Kidney (tissue), 14 donors: ENCODE data around the gene KIF25. TPM values are rescaled to one million over a fixed set of nuclear protein-coding genes. Genes with fewer than 3 reads are reported as not detected.

Experiments used
- DNase-seq, 5 donors: peaks; one replicate each; pipeline ENCODE4 v3.0.0-alpha.2; 2013 to 2020
- FAIRE-seq: peaks from 2 replicates; lab custom pipeline; 2012; peaks lifted over from hg19 to GRCh38; lab: Jason Lieb, UNC
- H3K27ac ChIP-seq, 2 donors: one replicate each; pipeline ENCODE4 v1.7.0; 2013; ENCODE audit warnings: low read depth in 2 of 2, low read length in 2 of 2, inconsistent platforms in 1 of 2
- H3K27me3 ChIP-seq: one replicate; pipeline ENCODE4 v1.7.1; 2013; ENCODE audit warnings: low read length, inconsistent platforms; ENCODE audit not compliant: control insufficient read depth, insufficient read depth
- H3K36me3 ChIP-seq, 3 donors: one replicate each; pipeline versions ENCODE4 v1.7.0 to v1.7.1; 2013; ENCODE audit warnings: low read length in 3 of 3, control low read depth in 1 of 3, inconsistent platforms in 1 of 3; ENCODE audit not compliant: insufficient read depth in 3 of 3, control insufficient read depth in 2 of 3
- H3K4me1 ChIP-seq, 3 donors: one replicate each; pipeline versions ENCODE4 v1.7.0 to v1.7.1; 2013; ENCODE audit warnings: low read length in 3 of 3, inconsistent platforms in 1 of 3, low read depth in 1 of 3; ENCODE audit not compliant: control insufficient read depth in 2 of 3, insufficient read depth in 2 of 3
- H3K4me3 ChIP-seq, 3 donors: one replicate each; pipeline versions ENCODE4 v1.7.0 to v1.8.1; 2013; ENCODE audit warnings: low read length in 3 of 3, control low read depth in 1 of 3, inconsistent platforms in 1 of 3
- H3K9ac ChIP-seq, 3 donors: one replicate each; pipeline versions ENCODE4 v1.7.0 to v1.7.1; 2013; ENCODE audit warnings: low read length in 3 of 3, control low read depth in 1 of 3, inconsistent platforms in 1 of 3
- H3K9me3 ChIP-seq, 3 donors: one replicate each; pipeline versions ENCODE4 v1.7.0 to v1.7.1; 2013; ENCODE audit warnings: low read length in 3 of 3, control low read depth in 1 of 3, inconsistent platforms in 1 of 3; ENCODE audit not compliant: control insufficient read depth in 2 of 3, insufficient read depth in 1 of 3
- intact Hi-C: fragments of 100-400 bp; cut with DNase I; formaldehyde crosslinking; loops from one replicate; pipeline ENCODE4 v1.11.1; 2022
- polyA plus RNA-seq: library from polyadenylated mRNA; stranded (reverse); fragments of 350-450 nt; fragmentation: Illumina TruSeq; extraction: RNeasy Lipid Tissue Mini Kit (QIAGEN cat#74804); gene quantifications from one replicate; pipeline ENCODE4 v1.2.3, GENCODE V29; 2014; ENCODE audit warnings: low read depth, low replicate concordance; ENCODE audit not compliant: insufficient read depth
- total RNA-seq: library from RNA; stranded (reverse); fragmentation: NEBNext Ultra II Directional; extraction: Animal tissue kit (Norgen Biotek cat#: 25700); gene quantifications from one replicate; pipeline ENCODE4 v1.2.1, GENCODE V29; 2021
- TF ChIP-seq, protein P1 (sequence below): IDR thresholded peaks from 3 replicates; pipeline ENCODE4 v1.5.1; 2012; ENCODE audit warnings: mild to moderate bottlenecking, moderate library complexity, borderline replicate concordance; ENCODE audit not compliant: insufficient read depth; ENCODE audit errors: extremely low read depth
- donor health status: control.
- donor health status: control.
- donor health status: control.
- donor health status: control.
- donor health status: control.
- donor health status: DM: yes; HTN: yes; CAD: no.
- donor health status: Normal renal cell carcinoma (clear cell type).

The KIF25 gene
- total and polyA plus RNA-seq, 2 donors from 2014 or later, result not detected

DNA sequence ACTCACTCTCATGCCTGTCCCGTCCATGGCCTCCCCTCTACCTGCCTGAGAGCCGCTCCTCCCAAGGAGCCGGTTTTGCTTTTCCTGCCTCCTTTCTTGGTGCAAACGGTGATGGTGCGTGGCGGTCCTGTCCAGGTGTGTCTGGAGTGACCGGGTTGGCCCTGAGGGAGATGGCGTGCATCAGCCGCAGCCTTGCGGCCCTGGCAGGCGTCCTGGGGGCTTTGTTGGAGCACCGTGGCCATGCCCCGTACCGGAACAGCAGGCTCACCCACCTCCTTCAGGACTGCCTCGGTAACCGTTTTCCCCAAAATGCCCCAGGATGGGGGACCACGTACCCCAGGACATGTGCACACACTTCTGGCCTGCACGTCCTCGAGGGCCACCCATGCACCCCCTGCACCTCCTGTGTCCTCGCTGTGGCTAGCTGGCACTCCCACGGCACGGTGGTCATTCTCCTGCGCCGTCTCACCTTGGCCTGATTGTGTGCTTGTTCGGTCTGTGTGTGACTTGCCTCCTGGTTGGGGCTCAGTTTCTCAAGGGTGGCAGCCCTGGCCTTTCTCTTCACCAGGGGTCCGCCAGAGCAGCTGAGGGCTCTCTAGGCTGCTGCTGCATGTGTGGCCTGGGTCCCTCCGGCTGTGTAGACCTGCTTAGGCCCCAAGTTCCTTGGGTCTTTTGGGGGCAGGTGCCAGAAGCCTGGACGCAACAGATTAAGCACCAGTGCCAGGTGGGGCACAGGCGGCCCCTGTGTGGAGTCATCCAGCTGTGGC lies 45.1 kb downstream of the KIF25 start:
- Histone ChIP-seq H3K9ac (no peak overlapping the region), H3K27me3 (no peaks in the 10 kb centered on the region), H3K4me1 (no peaks in the 10 kb centered on the region), H3K27ac (no peak overlapping the region), H3K9me3 (peaks cover 0 to 21% (median 0%) of the 10 kb centered on the region in 3 donors), H3K4me3 (no peak overlapping the region), H3K36me3 (no peaks in the 10 kb centered on the region)
- TF ChIP-seq, protein P1, sequence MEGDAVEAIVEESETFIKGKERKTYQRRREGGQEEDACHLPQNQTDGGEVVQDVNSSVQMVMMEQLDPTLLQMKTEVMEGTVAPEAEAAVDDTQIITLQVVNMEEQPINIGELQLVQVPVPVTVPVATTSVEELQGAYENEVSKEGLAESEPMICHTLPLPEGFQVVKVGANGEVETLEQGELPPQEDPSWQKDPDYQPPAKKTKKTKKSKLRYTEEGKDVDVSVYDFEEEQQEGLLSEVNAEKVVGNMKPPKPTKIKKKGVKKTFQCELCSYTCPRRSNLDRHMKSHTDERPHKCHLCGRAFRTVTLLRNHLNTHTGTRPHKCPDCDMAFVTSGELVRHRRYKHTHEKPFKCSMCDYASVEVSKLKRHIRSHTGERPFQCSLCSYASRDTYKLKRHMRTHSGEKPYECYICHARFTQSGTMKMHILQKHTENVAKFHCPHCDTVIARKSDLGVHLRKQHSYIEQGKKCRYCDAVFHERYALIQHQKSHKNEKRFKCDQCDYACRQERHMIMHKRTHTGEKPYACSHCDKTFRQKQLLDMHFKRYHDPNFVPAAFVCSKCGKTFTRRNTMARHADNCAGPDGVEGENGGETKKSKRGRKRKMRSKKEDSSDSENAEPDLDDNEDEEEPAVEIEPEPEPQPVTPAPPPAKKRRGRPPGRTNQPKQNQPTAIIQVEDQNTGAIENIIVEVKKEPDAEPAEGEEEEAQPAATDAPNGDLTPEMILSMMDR, result no peak
- DNase-seq (no peak), FAIRE-seq (no peak)
- intact Hi-C loops, result no loop called here

DNA sequence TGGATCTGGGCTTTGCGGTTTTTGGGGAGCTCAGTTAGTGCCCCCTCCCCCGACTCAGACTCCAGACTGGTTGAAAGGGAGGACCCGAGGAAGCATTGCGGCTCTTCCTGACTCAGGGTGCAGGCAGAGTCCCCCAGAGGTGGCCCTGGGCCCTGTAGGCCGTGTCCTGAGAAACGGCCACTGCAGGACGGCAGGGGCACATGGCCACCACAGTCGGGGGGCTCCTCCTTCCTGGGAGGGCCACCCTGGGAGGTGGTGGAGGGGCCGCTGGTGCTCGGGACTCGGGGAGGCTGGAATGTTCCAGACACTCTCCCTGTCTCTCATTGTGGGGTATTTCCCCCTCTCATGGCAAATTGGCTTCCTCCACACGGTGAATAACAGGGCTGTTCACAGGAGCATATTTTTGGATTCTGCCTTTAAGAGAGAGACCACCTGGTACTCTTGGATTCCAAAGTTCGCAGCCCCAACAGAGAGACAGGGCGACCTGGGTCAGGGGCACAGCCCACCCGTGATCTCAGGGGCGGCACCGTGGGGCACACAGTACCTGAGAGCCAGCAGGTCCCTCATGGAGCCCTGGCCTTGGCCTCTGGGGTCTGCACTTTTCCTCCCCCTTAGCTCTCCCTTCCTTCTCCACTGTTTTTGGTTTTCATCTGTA lies 45.8 kb downstream of the KIF25 start:
- TF ChIP-seq, protein P1, result no peak
- H3K9me3 ChIP-seq, result peaks cover 0 to 21% (median 0%) of the 10 kb centered on the region in 3 donors
- H3K27ac ChIP-seq, result no peak overlapping the region
- no peaks in the 10 kb centered on the region for H3K36me3 ChIP-seq
- intact Hi-C loops, result no loop called here
- no peaks in the 10 kb centered on the region for H3K4me1 ChIP-seq
- FAIRE-seq (no peak), DNase-seq (no peak)
- no peak overlapping the region for H3K4me3 ChIP-seq
- no peaks in the 10 kb centered on the region for H3K27me3 ChIP-seq
- H3K9ac ChIP-seq, result no peak overlapping the region

DNA sequence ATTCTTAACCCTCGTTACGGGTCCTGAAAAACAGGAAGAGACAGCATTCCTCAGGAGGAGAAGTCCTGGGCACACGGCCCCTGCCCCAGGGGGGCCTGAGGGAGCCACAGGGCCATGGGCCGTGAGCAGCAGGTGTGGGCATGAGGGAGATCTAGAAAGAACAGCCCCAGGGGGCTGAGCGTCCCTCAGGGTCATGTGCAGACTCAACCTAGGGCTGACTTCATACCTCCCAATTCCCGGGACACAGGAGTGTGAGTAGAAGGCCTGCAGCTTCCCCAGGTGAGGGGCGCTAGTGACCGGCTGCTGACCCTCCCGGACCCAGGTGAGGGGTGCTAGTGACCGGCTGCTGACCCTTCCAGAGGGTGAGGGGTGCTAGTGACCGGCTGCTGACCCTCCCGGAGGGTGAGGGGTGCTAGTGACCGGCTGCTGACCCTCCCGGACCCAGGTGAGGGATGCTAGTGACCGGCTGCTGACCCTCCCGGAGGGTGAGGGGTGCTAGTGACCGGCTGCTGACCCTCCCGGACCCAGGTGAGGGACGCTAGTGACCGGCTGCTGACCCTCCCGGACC lies 46.5 kb downstream of the KIF25 start:
- intact Hi-C loops, result no loop called here
- H3K9me3 ChIP-seq, result peaks cover 0 to 21% (median 0%) of the 10 kb centered on the region in 3 donors
- no peak overlapping the region for H3K4me3 ChIP-seq
- no peak overlapping the region for H3K27ac ChIP-seq
- H3K27me3 ChIP-seq, result no peaks in the 10 kb centered on the region
- H3K9ac ChIP-seq, result no peak overlapping the region
- no peaks in the 10 kb centered on the region for H3K4me1 ChIP-seq
- DNase-seq (no peak), FAIRE-seq (no peak)
- TF ChIP-seq, protein P1, result no peak
- H3K36me3 ChIP-seq, result no peaks in the 10 kb centered on the region
